Measurements from ENCODE around the gene TMPRSS5. TPM values are rescaled to one million over a fixed set of nuclear protein-coding genes. Genes with fewer than 3 reads are reported as not detected.

The TMPRSS5 gene
- total RNA-seq = not detected in 2 replicates

GRCh38 chr11:113705871-113706655 lies at the start of gene TMPRSS5:
TMPRSS5 (minus strand) TSS chr11:113706308; CDS start chr11:113706224, 84 bp downstream.

Other genes with a start within 250 kb of the TMPRSS5 start
- gene DRD2, start 230.9 kb downstream of the TMPRSS5 start, total RNA-seq = 0.23 TPM in 1 of 2 replicates, not detected in the other
- gene ZW10, start 67.4 kb upstream of the TMPRSS5 start, total RNA-seq = 9.4 and 10.0 TPM in 2 replicates
- not detected in 2 replicates for gene CLDN25, start 73.5 kb upstream of the TMPRSS5 start, total RNA-seq
- gene USP28, start 169.3 kb upstream of the TMPRSS5 start, total RNA-seq = 20.5 and 21.2 TPM in 2 replicates
- not detected in 2 replicates for gene HTR3B, start 198.5 kb upstream of the TMPRSS5 start, total RNA-seq

All from pericardium fibroblast (primary cell).